NK-92 (cell line): ENCODE data around the gene DPP7.

Experiments
- DNase-seq: peaks from one replicate; lab custom pipeline; 2025; ENCODE audit not compliant: unreplicated experiment; lab: John Stamatoyannopoulos, UW

Gene DPP7

GRCh38 chr9:137114613-137115393 lies at the start of gene DPP7:
Gene DPP7, minus strand, starts transcription at chr9:137114733. Its CDS starts 20 bp downstream, at chr9:137114713.
- DNase-seq: no peak

GRCh38 chr9:137163805-137164204 lies 49.3 kb upstream of the DPP7 start:
- DNase-seq: no peak

GRCh38 chr9:137163365-137163715 lies 48.8 kb upstream of the DPP7 start:
- no peak for DNase-seq

GRCh38 chr9:137162505-137163364 lies 48.2 kb upstream of the DPP7 start:
- DNase-seq: no peak

- no peak for DNase-seq
These were observed 47.3 kb upstream of the DPP7 start for GRCh38 chr9:137161558-137162486.

GRCh38 chr9:137160716-137161557 lies 46.4 kb upstream of the DPP7 start:
- no peak for DNase-seq

GRCh38 chr9:137160054-137160425 lies 45.5 kb upstream of the DPP7 start:
- no peak for DNase-seq

GRCh38 chr9:137159105-137160053 lies 44.8 kb upstream of the DPP7 start:
- DNase-seq: no peak

GRCh38 chr9:137158625-137159024 lies 44.1 kb upstream of the DPP7 start:
- DNase-seq: no peak

- DNase-seq: no peak
These were observed 43.3 kb upstream of the DPP7 start for GRCh38 chr9:137157618-137158415.

- DNase-seq: no peak
These were observed 42.2 kb upstream of the DPP7 start for GRCh38 chr9:137156567-137157375.

- no peak for DNase-seq
These were observed 38.4 kb upstream of the DPP7 start for GRCh38 chr9:137152844-137153405.

GRCh38 chr9:137150617-137151457 lies 36.3 kb upstream of the DPP7 start:
- DNase-seq: no peak

- no peak for DNase-seq
These were observed 35.5 kb upstream of the DPP7 start for GRCh38 chr9:137149942-137150616.

GRCh38 chr9:137149363-137149762 lies 34.8 kb upstream of the DPP7 start:
- DNase-seq: no peak

- no peak for DNase-seq
These were observed 34.1 kb upstream of the DPP7 start for GRCh38 chr9:137148661-137149060.
